IPS-18a (cell line): Measurements from ENCODE around the gene POU6F2.
"Not testable (repeated sequence)": the region's sequence is repeated elsewhere in the genome, so short reads cannot be mapped to it uniquely, and the experiment has no call there.

ENCODE experiments used
- H3K27ac ChIP-seq: one replicate; pipeline ENCODE4 v1.5.1; 2013; ENCODE audit warnings: low read length
- H3K27me3 ChIP-seq: one replicate; pipeline ENCODE4 v1.6.1; 2013; ENCODE audit warnings: mild to moderate bottlenecking, low read length; ENCODE audit not compliant: control insufficient read depth, insufficient read depth
- H3K36me3 ChIP-seq: one replicate; pipeline ENCODE4 v1.6.1; 2013; ENCODE audit warnings: low read depth, low read length; ENCODE audit not compliant: control insufficient read depth
- H3K4me1 ChIP-seq: one replicate; pipeline ENCODE4 v1.6.1; 2013; ENCODE audit warnings: low read depth, low read length; ENCODE audit not compliant: control insufficient read depth
- H3K4me3 ChIP-seq: one replicate; pipeline ENCODE4 v1.5.1; 2013; ENCODE audit warnings: low read length
- H3K9ac ChIP-seq: one replicate; pipeline ENCODE4 v1.6.1; 2013; ENCODE audit warnings: mild to moderate bottlenecking, low read length, moderate library complexity
- H3K9me3 ChIP-seq: one replicate; pipeline ENCODE4 v1.6.1; 2013; ENCODE audit warnings: low read depth, low read length; ENCODE audit not compliant: control insufficient read depth

The POU6F2 gene

GRCh38 chr7:39365751-39366295, 388.1 kb downstream of the POU6F2 start:
- Histone ChIP-seq H3K27me3 (no peaks in the 10 kb centered on the region), H3K4me3 (no peak overlapping the region), H3K36me3 (no peaks in the 10 kb centered on the region), H3K9ac (no peak overlapping the region), H3K9me3 (no peaks in the 10 kb centered on the region), H3K27ac (no peak overlapping the region), H3K4me1 (no peaks in the 10 kb centered on the region)

- no peak overlapping the region for H3K27ac ChIP-seq
- H3K4me3 ChIP-seq = no peak overlapping the region
- no peaks in the 10 kb centered on the region for H3K4me1 ChIP-seq
- no peaks in the 10 kb centered on the region for H3K9me3 ChIP-seq
- no peak overlapping the region for H3K9ac ChIP-seq
- H3K36me3 ChIP-seq = no peaks in the 10 kb centered on the region
- no peaks in the 10 kb centered on the region for H3K27me3 ChIP-seq
Measured at GRCh38 chr7:39367451-39367850, 389.7 kb downstream of the POU6F2 start.

- H3K4me3 ChIP-seq = no peak overlapping the region
- no peaks in the 10 kb centered on the region for H3K27me3 ChIP-seq
- H3K9me3 ChIP-seq = no peaks in the 10 kb centered on the region
- no peak overlapping the region for H3K9ac ChIP-seq
- H3K27ac ChIP-seq = no peak overlapping the region
- H3K4me1 ChIP-seq = no peaks in the 10 kb centered on the region
- H3K36me3 ChIP-seq = no peaks in the 10 kb centered on the region
Measured at GRCh38 chr7:39367943-39368342, 390.2 kb downstream of the POU6F2 start.

- no peaks in the 10 kb centered on the region for H3K27me3 ChIP-seq
- H3K27ac ChIP-seq = no peak overlapping the region
- no peaks in the 10 kb centered on the region for H3K36me3 ChIP-seq
- no peaks in the 10 kb centered on the region for H3K4me1 ChIP-seq
- no peak overlapping the region for H3K9ac ChIP-seq
- H3K9me3 ChIP-seq = no peaks in the 10 kb centered on the region
- no peak overlapping the region for H3K4me3 ChIP-seq
Measured at GRCh38 chr7:39372383-39372782, 394.7 kb downstream of the POU6F2 start.

- Histone ChIP-seq H3K27ac (no peak overlapping the region), H3K36me3 (no peaks in the 10 kb centered on the region), H3K4me3 (no peak overlapping the region), H3K27me3 (no peaks in the 10 kb centered on the region), H3K9ac (no peak overlapping the region), H3K4me1 (no peaks in the 10 kb centered on the region), H3K9me3 (no peaks in the 10 kb centered on the region)
Measured at GRCh38 chr7:39374436-39375040, 396.8 kb downstream of the POU6F2 start.

GRCh38 chr7:39375047-39375873, 397.6 kb downstream of the POU6F2 start:
- Histone ChIP-seq H3K36me3 (no peaks in the 10 kb centered on the region), H3K27ac (no peak overlapping the region), H3K4me1 (no peaks in the 10 kb centered on the region), H3K4me3 (no peak overlapping the region), H3K9me3 (no peaks in the 10 kb centered on the region), H3K9ac (no peak overlapping the region), H3K27me3 (no peaks in the 10 kb centered on the region)

GRCh38 chr7:39375874-39376190, 398.1 kb downstream of the POU6F2 start:
- H3K4me3 ChIP-seq = no peak overlapping the region
- H3K27me3 ChIP-seq = no peaks in the 10 kb centered on the region
- H3K36me3 ChIP-seq = no peaks in the 10 kb centered on the region
- H3K9ac ChIP-seq = no peak overlapping the region
- no peaks in the 10 kb centered on the region for H3K4me1 ChIP-seq
- H3K9me3 ChIP-seq = no peaks in the 10 kb centered on the region
- no peak overlapping the region for H3K27ac ChIP-seq

GRCh38 chr7:39376881-39377280, 399.2 kb downstream of the POU6F2 start:
- H3K27ac ChIP-seq, H3K4me1 ChIP-seq, H3K27me3 ChIP-seq: not testable (repeated sequence)

GRCh38 chr7:39379416-39379815, 401.7 kb downstream of the POU6F2 start:
- no peak overlapping the region for H3K9ac ChIP-seq
- H3K36me3 ChIP-seq = no peaks in the 10 kb centered on the region
- no peaks in the 10 kb centered on the region for H3K9me3 ChIP-seq
- no peaks in the 10 kb centered on the region for H3K27me3 ChIP-seq
- H3K4me3 ChIP-seq = no peak overlapping the region
- no peaks in the 10 kb centered on the region for H3K4me1 ChIP-seq
- H3K27ac ChIP-seq = no peak overlapping the region

More at GRCh38 chr7:39376881-39377280, 399.2 kb downstream of the POU6F2 start:
- H3K36me3 ChIP-seq, H3K9ac ChIP-seq, H3K4me3 ChIP-seq, H3K9me3 ChIP-seq: not testable (repeated sequence)

- no peak overlapping the region for H3K9ac ChIP-seq
- H3K4me3 ChIP-seq = no peak overlapping the region
- no peaks in the 10 kb centered on the region for H3K36me3 ChIP-seq
- no peak overlapping the region for H3K27ac ChIP-seq
- H3K9me3 ChIP-seq = no peaks in the 10 kb centered on the region
- H3K27me3 ChIP-seq = no peaks in the 10 kb centered on the region
- no peaks in the 10 kb centered on the region for H3K4me1 ChIP-seq
Measured at GRCh38 chr7:39383136-39383535, 405.4 kb downstream of the POU6F2 start.

- Histone ChIP-seq H3K27me3 (no peaks in the 10 kb centered on the region), H3K4me3 (no peak overlapping the region), H3K27ac (no peak overlapping the region), H3K36me3 (no peaks in the 10 kb centered on the region), H3K9ac (no peak overlapping the region), H3K9me3 (no peaks in the 10 kb centered on the region), H3K4me1 (no peaks in the 10 kb centered on the region)
Measured at GRCh38 chr7:39384386-39384785, 406.7 kb downstream of the POU6F2 start.

GRCh38 chr7:39386718-39387117, 409.0 kb downstream of the POU6F2 start:
- Histone ChIP-seq H3K9ac (no peak overlapping the region), H3K4me1 (no peaks in the 10 kb centered on the region), H3K4me3 (no peak overlapping the region), H3K36me3 (no peaks in the 10 kb centered on the region), H3K27ac (no peak overlapping the region), H3K27me3 (no peaks in the 10 kb centered on the region), H3K9me3 (no peaks in the 10 kb centered on the region)
